K562 (cell line): ENCODE data around the gene CUL3. TPM values are rescaled to one million over a fixed set of nuclear protein-coding genes. Genes with fewer than 3 reads are reported as not detected.

Experiments used
- ATAC-seq: fragments of 200-7000 bp; cut with Tn5 transposase; 3 replicates; pipeline ENCODE4 v1.9.1; 2020; ENCODE audit warnings: moderate library complexity
- BruUV-seq: library from RNA; stranded (reverse); fragments of 400-500 nt; replicated peaks from 2 replicates; lab custom pipeline; 2021; lab: Mats Ljungman, UMichigan
- CTCF ChIA-PET: fragments of 300-600 bp; formaldehyde crosslinking; extraction: SDS; loops from one replicate; lab custom pipeline; 2021; ENCODE audit warnings: low intra/inter-chr PET ratio; lab: Yijun Ruan, JAX
- POLR2A ChIA-PET: fragments of 300-600, 350-650 bp; sonication (Branson Sonifier 250); formaldehyde crosslinking; extraction: SDS; loops from one replicate; lab custom pipeline; 2021; ENCODE audit warnings: antibody characterized with exemption, inconsistent platforms; lab: Yijun Ruan, JAX
- DNase-seq, 4 experiments: peaks; one replicate each; pipeline versions ENCODE4 v3.0.0 to v3.0.0-alpha.2; 2011 to 2018; ENCODE audit warnings: low spot score in 3 of 4, mixed read lengths in 3 of 4; ENCODE audit errors: extremely low read depth in 1 of 4
- FAIRE-seq: peaks from 2 replicates; lab custom pipeline; 2011; peaks lifted over from hg19 to GRCh38; lab: Jason Lieb, UNC
- H2AFZ ChIP-seq: 2 replicates; pipeline ENCODE4 v1.6.0; 2011; ENCODE audit warnings: low read depth, low read length, control low read depth, inconsistent platforms
- H3K27ac ChIP-seq: fragments of 200-600 bp; 3 replicates; pipeline ENCODE4 v1.8.0; 2011; ENCODE audit warnings: low read depth, mild to moderate bottlenecking, control low read depth, inconsistent platforms, low read length, moderate library complexity, mixed read lengths; ENCODE audit errors: extremely low read depth
- H3K27me3 ChIP-seq, 2 experiments: fragments of 300-600 bp in 1 of 2; 2 replicates in 1 of 2; 3 replicates in 1 of 2; pipeline versions ENCODE4 v1.6.0 to v1.8.0; 2011; ENCODE audit warnings: inconsistent platforms in 2 of 2, low read length in 2 of 2, mild to moderate bottlenecking in 1 of 2, mixed read lengths in 1 of 2, moderate library complexity in 1 of 2; ENCODE audit not compliant: control insufficient read depth in 2 of 2, insufficient read depth in 2 of 2
- H3K36me3 ChIP-seq: fragments of 300-600 bp; 3 replicates; pipeline ENCODE4 v1.8.0; 2011; ENCODE audit warnings: mild to moderate bottlenecking, low read length, inconsistent platforms; ENCODE audit not compliant: control insufficient read depth, insufficient read depth
- H3K4me1 ChIP-seq, 2 experiments: fragments of 200-600 bp in 1 of 2; replicated peaks in 1 of 2; 2 replicates in 1 of 2; 3 replicates in 1 of 2; pipeline versions ENCODE4 v1.5.1 to v1.8.0; 2011; ENCODE audit warnings: inconsistent platforms in 2 of 2, low read length in 2 of 2, mild to moderate bottlenecking in 1 of 2, mixed read lengths in 1 of 2, moderate library complexity in 1 of 2; ENCODE audit not compliant: control insufficient read depth in 2 of 2, insufficient read depth in 2 of 2
- H3K4me2 ChIP-seq: 2 replicates; pipeline ENCODE4 v1.6.1; 2011; ENCODE audit warnings: low read length, control low read depth, inconsistent platforms, mixed read lengths; ENCODE audit not compliant: insufficient read depth
- H3K4me3 ChIP-seq: fragments of 200-600 bp; sonication (generic), shearing (Covaris generic); 2 replicates; pipeline ENCODE4 v1.5.1; 2016; ENCODE audit warnings: control low read depth, inconsistent platforms
- H3K79me2 ChIP-seq: fragments of 200-600 bp; 3 replicates; pipeline ENCODE4 v1.8.0; 2011; ENCODE audit warnings: low read length, inconsistent platforms; ENCODE audit not compliant: control insufficient read depth, insufficient read depth
- H3K9ac ChIP-seq, 2 experiments: 2 replicates each; pipeline versions ENCODE4 v1.6.0 to v1.6.1; 2011; ENCODE audit warnings: low read depth in 2 of 2, low read length in 2 of 2, control low read depth in 1 of 2, inconsistent platforms in 1 of 2, mild to moderate bottlenecking in 1 of 2, mixed read lengths in 1 of 2; ENCODE audit not compliant: insufficient read depth in 1 of 2
- H3K9me1 ChIP-seq: one replicate; pipeline ENCODE4 v1.6.0; 2011; ENCODE audit warnings: inconsistent platforms, mild to moderate bottlenecking, low read length, moderate library complexity; ENCODE audit not compliant: control insufficient read depth, insufficient read depth
- H3K9me3 ChIP-seq: replicated peaks from 2 replicates; pipeline ENCODE4 v1.5.1; 2011; ENCODE audit warnings: low read depth, low read length, inconsistent platforms; ENCODE audit not compliant: control insufficient read depth, insufficient read depth
- H4K20me1 ChIP-seq: replicated peaks from 2 replicates; pipeline ENCODE4 v1.6.1; 2011; ENCODE audit warnings: low read length, inconsistent platforms, mixed read lengths; ENCODE audit not compliant: control insufficient read depth, insufficient read depth
- MAZ ChIP-seq, 2 experiments: fragments of 450-650 bp in 1 of 2; sonication (generic) in 1 of 2; formaldehyde crosslinking; IDR thresholded peaks in 1 of 2; conservative IDR thresholded peaks in 1 of 2; 2 replicates each; pipeline versions ENCODE4 v1.4.0 to v1.5.0; 2020; ENCODE audit warnings: mild to moderate bottlenecking in 1 of 2, missing genetic modification reagents in 1 of 2
- RAD21 ChIP-seq, 2 experiments: fragments of 250-450 bp in 1 of 2; fragments of 450-650 bp in 1 of 2; sonication (Bioruptor Pico) in 1 of 2; formaldehyde crosslinking in 1 of 2; IDR thresholded peaks in 1 of 2; conservative IDR thresholded peaks in 1 of 2; 2 replicates each; pipeline versions ENCODE4 v1.4.0 to v1.8.0; 2020 to 2022; ENCODE audit warnings: mild to moderate bottlenecking in 2 of 2, moderate library complexity in 1 of 2
- SMC3 ChIP-seq: conservative IDR thresholded peaks from 2 replicates; pipeline ENCODE4 v1.6.1; 2011; ENCODE audit warnings: low read depth, low read length, improper control_type of control experiment; ENCODE audit not compliant: insufficient read depth
- YBX1 ChIP-seq: fragments of 450-650 bp; IDR thresholded peaks from 2 replicates; pipeline ENCODE4 v1.7.1; 2016; ENCODE audit warnings: mild to moderate bottlenecking
- ZNF347 ChIP-seq: fragments of 450-650 bp; formaldehyde crosslinking; IDR thresholded peaks from 2 replicates; pipeline ENCODE4 v1.4.0; 2020; ENCODE audit warnings: low read depth, mild to moderate bottlenecking, moderate library complexity
- WGBS: fragments of 100-300 bp; shearing (Covaris generic); methylation state at CpG from one replicate; pipeline ENCODE4 v1.1.6; 2016; ENCODE audit warnings: low coverage, mixed read lengths; ENCODE audit not compliant: insufficient coverage; ENCODE audit errors: missing lambda C conversion rate; 5-methylcytosine and 5-hydroxymethylcytosine counted together
- in situ Hi-C: fragments of 300-500 bp; cut with MboI; formaldehyde crosslinking; loops from 4 replicates; pipeline ENCODE4 v1.15.0; 2018; ENCODE audit warnings: inconsistent platforms, mixed read lengths
- intact Hi-C: fragments of 100-400 bp; cut with micrococcal nuclease; formaldehyde crosslinking; loops from 2 replicates; pipeline ENCODE4 v1.14.2; 2022
- polyA plus RNA-seq, 8 experiments: library from polyadenylated mRNA; depleted of rRNA in 4 of 8; stranded (reverse) in 5 of 8; unstranded in 3 of 8; fragments of >200 nt; fragmentation: Nextera tagmentation in 2 of 8; fragmentation: Illumina TruSeq in 1 of 8; extraction: Ambion mirVana in 2 of 8; extraction: Trizol in 1 of 8; gene quantifications; 2 replicates each; pipeline versions ENCODE4 v1.2.1 to v1.2.3, GENCODE V29; 2011 to 2014; ENCODE audit warnings: inconsistent platforms in 1 of 8, missing spikeins in 1 of 8
- total RNA-seq, 7 experiments: library from RNA; depleted of rRNA in 6 of 7; stranded (reverse); fragments of >200 nt in 6 of 7; fragmentation: Illumina TruSeq in 2 of 7; extraction: Trizol in 2 of 7; gene quantifications; 2 replicates each; pipeline versions ENCODE4 v1.2.1 to v1.2.3, GENCODE V29; 2011 to 2021; ENCODE audit warnings: low replicate concordance in 1 of 7
- TF ChIP-seq, protein P1 (sequence below): fragments of 200-800 bp; sonication (Bioruptor generic); IDR thresholded peaks from 2 replicates; pipeline ENCODE4 v1.6.1; 2017; ENCODE audit warnings: missing genetic modification characterization, missing compliant biosample characterization

Gene CUL3
- total and polyA plus RNA-seq, 9 of the 15 experiments (the other 6 are each of a cell fraction or from before 2014, with no cell fraction given): 31.5 to 71.9 (median 56.4) TPM

DNA sequence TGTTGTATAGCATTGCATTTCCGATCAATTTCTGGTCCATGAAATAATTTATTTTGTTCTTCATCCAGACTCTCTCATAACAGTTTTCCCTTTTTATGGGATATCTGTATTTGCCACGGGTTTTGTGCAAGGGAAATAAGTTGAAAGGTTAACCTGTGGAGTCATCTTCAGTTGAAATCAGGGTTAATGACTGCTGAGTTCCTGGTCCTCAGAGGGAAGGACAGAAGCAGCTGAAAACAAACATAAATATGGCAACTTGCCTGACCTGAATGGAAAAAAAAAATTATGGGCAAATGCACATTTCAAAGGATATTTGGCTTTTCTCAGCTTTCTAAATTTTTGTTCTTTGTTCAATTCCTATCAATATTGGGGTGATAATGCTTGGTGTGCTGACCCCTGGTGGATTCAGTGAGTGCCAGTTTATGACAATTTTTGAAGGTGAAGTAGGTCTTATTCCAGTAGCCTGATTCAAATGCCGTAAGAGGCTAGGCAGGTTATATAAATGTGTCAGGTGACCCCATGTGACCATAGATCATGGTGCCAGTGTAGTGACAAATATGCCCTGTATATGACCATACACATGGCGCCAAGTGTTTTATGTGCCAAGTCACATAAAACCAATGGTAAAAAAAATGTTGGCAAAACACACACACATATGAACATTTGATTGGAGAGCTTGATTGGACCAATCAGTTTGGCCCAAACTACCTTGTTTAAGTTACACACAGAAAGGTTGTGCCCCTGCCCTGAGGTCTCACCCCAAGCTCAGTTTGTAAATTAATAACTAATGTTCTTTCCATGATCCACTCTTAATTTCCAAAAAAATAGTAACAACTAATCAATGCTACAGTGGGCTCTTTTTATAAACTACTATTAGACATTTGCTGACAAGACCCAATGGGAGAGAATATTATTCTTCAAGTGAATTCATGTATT is 135.7 kb downstream of the CUL3 start (continued):
- TF ChIP-seq RAD21 (CRISPR knock-in tag; conservative IDR thresholded peaks at IDR 0.05 in 1 of 2, IDR thresholded peaks at IDR 0.05 in 1 of 2): peak; percentile 19 to 57; a peak in 2 of 4 replicates
- TF ChIP-seq SMC3: peak; percentile 38; the same call in 1 of the 2 replicates

DNA sequence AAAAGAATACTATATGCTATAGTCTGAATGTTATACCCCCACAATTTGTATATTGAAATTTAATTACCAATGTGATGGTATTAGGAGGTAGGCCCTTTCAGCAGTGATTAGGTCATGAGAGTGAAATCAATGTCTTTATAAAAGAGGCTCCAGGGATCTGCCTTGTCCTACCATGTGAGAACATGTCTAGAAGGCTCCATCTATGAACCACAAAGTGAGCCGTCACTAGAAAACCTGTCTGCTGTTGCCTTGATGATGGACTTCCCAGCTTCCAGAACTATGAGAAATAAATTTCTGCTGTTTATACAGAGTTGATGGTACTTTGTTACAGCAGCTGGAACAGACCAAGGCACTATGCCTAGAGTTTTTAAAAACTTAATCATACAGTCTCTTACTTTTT is 136.9 kb downstream of the CUL3 start:
- no peak overlapping the region for H2AFZ ChIP-seq
- WGBS: 90% methylated on average over 1 of the region's 1 CpG
- H3K9ac ChIP-seq: no peak overlapping the region
- H3K27me3 ChIP-seq: no peaks in the 10 kb centered on the region
- POLR2A ChIA-PET: no interaction called here
- H3K79me2 ChIP-seq: no peaks in the 10 kb centered on the region
- no peaks in the 10 kb centered on the region for H4K20me1 ChIP-seq
- in situ Hi-C loops (no loop called here), intact Hi-C loops (loop anchor here (5.0 kb wide), 1 partner anchor 204 kb away; no protein-coding TSS in a partner anchor)
- DNase-seq (no peak), ATAC-seq (no peak), FAIRE-seq (no peak)
- BruUV-seq: no TSS peak
- no peak overlapping the region for H3K4me3 ChIP-seq
- no peaks in the 10 kb centered on the region for H3K9me1 ChIP-seq
- H3K4me2 ChIP-seq: no peak overlapping the region
- TF ChIP-seq ZNF347 (no peak), YBX1 (no peak), MAZ (CRISPR knock-in tag; conservative IDR thresholded peaks at IDR 0.05 in 1 of 2, IDR thresholded peaks at IDR 0.05 in 1 of 2) (no peak)
- TF ChIP-seq, protein P1, sequence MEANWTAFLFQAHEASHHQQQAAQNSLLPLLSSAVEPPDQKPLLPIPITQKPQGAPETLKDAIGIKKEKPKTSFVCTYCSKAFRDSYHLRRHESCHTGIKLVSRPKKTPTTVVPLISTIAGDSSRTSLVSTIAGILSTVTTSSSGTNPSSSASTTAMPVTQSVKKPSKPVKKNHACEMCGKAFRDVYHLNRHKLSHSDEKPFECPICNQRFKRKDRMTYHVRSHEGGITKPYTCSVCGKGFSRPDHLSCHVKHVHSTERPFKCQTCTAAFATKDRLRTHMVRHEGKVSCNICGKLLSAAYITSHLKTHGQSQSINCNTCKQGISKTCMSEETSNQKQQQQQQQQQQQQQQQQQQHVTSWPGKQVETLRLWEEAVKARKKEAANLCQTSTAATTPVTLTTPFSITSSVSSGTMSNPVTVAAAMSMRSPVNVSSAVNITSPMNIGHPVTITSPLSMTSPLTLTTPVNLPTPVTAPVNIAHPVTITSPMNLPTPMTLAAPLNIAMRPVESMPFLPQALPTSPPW (CRISPR knock-in tag): no peak
- H3K27ac ChIP-seq: no peak overlapping the region
- CTCF ChIA-PET: no interaction called here
- H3K36me3 ChIP-seq: no peaks in the 10 kb centered on the region
- no peaks in the 10 kb centered on the region for H3K4me1 ChIP-seq
- H3K9me3 ChIP-seq: no peaks in the 10 kb centered on the region
